Measurements from ENCODE around the gene NBL1. TPM values are rescaled to one million over a fixed set of nuclear protein-coding genes. Genes with fewer than 3 reads are reported as not detected.

NBL1 gene
- total and polyA plus RNA-seq, 10 of the 15 experiments (the other 5 are each of a cell fraction or from before 2014, with no cell fraction given) = 0.13 to 2.4 (median 0.81) TPM; not detected in 1

DNA sequence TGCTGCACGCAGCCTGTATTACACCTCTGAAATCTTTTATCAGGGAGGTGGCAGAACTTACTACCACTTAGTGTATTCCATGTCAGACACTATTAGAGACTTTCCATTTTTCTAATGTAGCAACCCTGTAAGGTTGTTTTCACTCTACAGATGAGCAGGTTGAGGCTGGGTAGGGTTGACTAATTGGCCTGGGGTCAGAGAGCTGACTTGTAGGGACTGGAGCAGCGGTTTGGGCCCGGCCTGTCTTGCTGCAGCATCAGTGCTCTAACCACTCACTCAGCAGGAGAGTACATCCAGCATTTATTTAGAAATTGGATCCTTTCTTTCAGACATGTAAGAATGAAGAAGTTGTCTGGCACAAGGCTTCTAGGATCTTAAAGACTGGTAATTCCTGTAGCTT is 25.7 kb upstream of the NBL1 start (continued):
- TF ChIP-seq, protein P1, sequence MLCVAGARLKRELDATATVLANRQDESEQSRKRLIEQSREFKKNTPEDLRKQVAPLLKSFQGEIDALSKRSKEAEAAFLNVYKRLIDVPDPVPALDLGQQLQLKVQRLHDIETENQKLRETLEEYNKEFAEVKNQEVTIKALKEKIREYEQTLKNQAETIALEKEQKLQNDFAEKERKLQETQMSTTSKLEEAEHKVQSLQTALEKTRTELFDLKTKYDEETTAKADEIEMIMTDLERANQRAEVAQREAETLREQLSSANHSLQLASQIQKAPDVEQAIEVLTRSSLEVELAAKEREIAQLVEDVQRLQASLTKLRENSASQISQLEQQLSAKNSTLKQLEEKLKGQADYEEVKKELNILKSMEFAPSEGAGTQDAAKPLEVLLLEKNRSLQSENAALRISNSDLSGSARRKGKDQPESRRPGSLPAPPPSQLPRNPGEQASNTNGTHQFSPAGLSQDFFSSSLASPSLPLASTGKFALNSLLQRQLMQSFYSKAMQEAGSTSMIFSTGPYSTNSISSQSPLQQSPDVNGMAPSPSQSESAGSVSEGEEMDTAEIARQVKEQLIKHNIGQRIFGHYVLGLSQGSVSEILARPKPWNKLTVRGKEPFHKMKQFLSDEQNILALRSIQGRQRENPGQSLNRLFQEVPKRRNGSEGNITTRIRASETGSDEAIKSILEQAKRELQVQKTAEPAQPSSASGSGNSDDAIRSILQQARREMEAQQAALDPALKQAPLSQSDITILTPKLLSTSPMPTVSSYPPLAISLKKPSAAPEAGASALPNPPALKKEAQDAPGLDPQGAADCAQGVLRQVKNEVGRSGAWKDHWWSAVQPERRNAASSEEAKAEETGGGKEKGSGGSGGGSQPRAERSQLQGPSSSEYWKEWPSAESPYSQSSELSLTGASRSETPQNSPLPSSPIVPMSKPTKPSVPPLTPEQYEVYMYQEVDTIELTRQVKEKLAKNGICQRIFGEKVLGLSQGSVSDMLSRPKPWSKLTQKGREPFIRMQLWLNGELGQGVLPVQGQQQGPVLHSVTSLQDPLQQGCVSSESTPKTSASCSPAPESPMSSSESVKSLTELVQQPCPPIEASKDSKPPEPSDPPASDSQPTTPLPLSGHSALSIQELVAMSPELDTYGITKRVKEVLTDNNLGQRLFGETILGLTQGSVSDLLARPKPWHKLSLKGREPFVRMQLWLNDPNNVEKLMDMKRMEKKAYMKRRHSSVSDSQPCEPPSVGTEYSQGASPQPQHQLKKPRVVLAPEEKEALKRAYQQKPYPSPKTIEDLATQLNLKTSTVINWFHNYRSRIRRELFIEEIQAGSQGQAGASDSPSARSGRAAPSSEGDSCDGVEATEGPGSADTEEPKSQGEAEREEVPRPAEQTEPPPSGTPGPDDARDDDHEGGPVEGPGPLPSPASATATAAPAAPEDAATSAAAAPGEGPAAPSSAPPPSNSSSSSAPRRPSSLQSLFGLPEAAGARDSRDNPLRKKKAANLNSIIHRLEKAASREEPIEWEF (IDR thresholded peaks at IDR 0.05; ENCODE audit: insufficient replicate concordance, low read depth, low read length) = no peak
- TF ChIP-seq FOXM1 (IDR thresholded peaks at IDR 0.05; ENCODE audit: low read depth, low read length) (no peak), SP1 (IDR thresholded peaks at IDR 0.05; ENCODE audit: low read depth, low read length) (no peak), NFYB (IDR thresholded peaks at IDR 0.05; ENCODE audit: insufficient read depth, low read depth, low read length) (no peak), NFIC (IDR thresholded peaks at IDR 0.05; ENCODE audit: low read depth, low read length) (no peak)

DNA sequence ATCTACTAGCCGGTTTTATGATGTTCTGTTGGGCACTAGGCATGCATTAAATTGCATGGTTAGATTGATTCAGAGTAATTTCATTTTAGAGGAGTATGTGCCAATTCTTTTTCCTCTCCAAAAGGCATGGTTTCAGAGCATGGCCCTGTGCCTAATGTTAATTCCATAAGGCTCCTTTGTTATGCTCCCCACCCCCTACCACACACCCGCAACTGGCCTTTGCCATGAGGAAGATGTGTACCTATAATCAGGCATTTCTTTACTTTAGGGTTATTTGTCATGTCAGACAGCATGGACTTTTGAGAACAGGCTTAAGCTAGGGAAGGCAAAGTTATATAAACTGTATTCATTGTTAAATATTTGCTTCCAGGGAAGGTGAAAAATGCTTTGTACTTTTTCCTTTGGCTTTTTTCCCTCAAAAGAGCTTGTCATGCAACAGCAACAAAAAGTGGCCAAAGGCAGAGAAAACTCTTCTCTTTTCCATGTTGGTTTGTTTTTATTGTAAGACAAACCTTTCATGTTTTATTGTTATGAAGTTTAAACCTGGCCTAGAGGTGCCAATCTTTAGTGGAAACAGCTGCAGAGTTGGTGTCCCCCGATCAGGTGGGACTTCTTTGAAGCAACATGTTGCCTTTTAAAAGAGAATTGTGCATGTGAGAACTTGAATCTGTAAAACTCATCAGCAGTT is 24.3 kb upstream of the NBL1 start:
- POLR2A ChIA-PET = no interaction called here
- H3K36me3 ChIP-seq (ENCODE audit: control insufficient read depth in 2 of 2, insufficient read depth in 2 of 2, low read length in 1 of 2) = peaks cover 2 to 11% of the 10 kb centered on the region in 2 experiments
- H4K20me1 ChIP-seq (ENCODE audit: control insufficient read depth, insufficient read depth) = no peaks in the 10 kb centered on the region
- RAD21 ChIA-PET (ENCODE audit: unreplicated experiment) = no interaction called here
- DNase-seq (ENCODE audit: low read depth, low spot score) = no peak
- no peak overlapping the region for H3K27ac ChIP-seq (ENCODE audit: control insufficient read depth, insufficient read depth)
- no peak overlapping the region for H3K4me2 ChIP-seq (ENCODE audit: control insufficient read depth, insufficient read depth)
- CTCF ChIA-PET = interaction anchor here (1.1 kb wide), 1 partner anchor 16 kb away, joined by 3 read pairs; no protein-coding TSS in a partner anchor
- WGBS (ENCODE audit: insufficient coverage, insufficient replicate concordance, low lambda C conversion rate, missing lambda C conversion rate) = 92% methylated on average over 3 of the region's 3 CpGs
- SMC1A ChIA-PET (ENCODE audit: uncharacterized antibody, unreplicated experiment) = no interaction called here
- no peaks in the 10 kb centered on the region for H3K4me1 ChIP-seq (ENCODE audit: control insufficient read depth, insufficient read depth, low read length)
- in situ Hi-C loops (cut with MboI) = no loop called here
- H2AFZ ChIP-seq (ENCODE audit: control insufficient read depth, low read depth, low read length) = no peak overlapping the region
- H3K4me3 ChIP-seq = no peak overlapping the region; the same call in 1 of the 2 replicates
- no peak for ATAC-seq
- no peaks in the 10 kb centered on the region for H3K27me3 ChIP-seq (replicated peaks in 1 of 2; ENCODE audit: control insufficient read depth in 2 of 2, insufficient read depth in 2 of 2, low read length in 1 of 2)
- peaks cover 2% of the 10 kb centered on the region for H3K79me2 ChIP-seq (ENCODE audit: control insufficient read depth, insufficient read depth, low read length)
- FAIRE-seq = no peak
- no peaks in the 10 kb centered on the region for H3K9me3 ChIP-seq (replicated peaks; ENCODE audit: control insufficient read depth, insufficient read depth, low read length)
- no TSS peak for BruUV-seq (replicated peaks)
- H3K9ac ChIP-seq (ENCODE audit: control insufficient read depth, insufficient read depth, low read length) = no peak overlapping the region
- intact Hi-C loops (cut with micrococcal nuclease; ENCODE audit: unreplicated experiment) = no loop called here
- TF ChIP-seq, protein P2, sequence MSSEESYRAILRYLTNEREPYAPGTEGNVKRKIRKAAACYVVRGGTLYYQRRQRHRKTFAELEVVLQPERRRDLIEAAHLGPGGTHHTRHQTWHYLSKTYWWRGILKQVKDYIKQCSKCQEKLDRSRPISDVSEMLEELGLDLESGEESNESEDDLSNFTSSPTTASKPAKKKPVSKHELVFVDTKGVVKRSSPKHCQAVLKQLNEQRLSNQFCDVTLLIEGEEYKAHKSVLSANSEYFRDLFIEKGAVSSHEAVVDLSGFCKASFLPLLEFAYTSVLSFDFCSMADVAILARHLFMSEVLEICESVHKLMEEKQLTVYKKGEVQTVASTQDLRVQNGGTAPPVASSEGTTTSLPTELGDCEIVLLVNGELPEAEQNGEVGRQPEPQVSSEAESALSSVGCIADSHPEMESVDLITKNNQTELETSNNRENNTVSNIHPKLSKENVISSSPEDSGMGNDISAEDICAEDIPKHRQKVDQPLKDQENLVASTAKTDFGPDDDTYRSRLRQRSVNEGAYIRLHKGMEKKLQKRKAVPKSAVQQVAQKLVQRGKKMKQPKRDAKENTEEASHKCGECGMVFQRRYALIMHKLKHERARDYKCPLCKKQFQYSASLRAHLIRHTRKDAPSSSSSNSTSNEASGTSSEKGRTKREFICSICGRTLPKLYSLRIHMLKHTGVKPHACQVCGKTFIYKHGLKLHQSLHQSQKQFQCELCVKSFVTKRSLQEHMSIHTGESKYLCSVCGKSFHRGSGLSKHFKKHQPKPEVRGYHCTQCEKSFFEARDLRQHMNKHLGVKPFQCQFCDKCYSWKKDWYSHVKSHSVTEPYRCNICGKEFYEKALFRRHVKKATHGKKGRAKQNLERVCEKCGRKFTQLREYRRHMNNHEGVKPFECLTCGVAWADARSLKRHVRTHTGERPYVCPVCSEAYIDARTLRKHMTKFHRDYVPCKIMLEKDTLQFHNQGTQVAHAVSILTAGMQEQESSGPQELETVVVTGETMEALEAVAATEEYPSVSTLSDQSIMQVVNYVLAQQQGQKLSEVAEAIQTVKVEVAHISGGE (CRISPR knock-in tag; IDR thresholded peaks at IDR 0.05) = no peak
- no peak for TF ChIP-seq NRF1 (conservative IDR thresholded peaks at IDR 0.05; ENCODE audit: low read depth, low read length)
- no peak for TF ChIP-seq WRNIP1 (IDR thresholded peaks at IDR 0.05; ENCODE audit: borderline replicate concordance, low read depth, low read length)
- TF ChIP-seq, protein P3, sequence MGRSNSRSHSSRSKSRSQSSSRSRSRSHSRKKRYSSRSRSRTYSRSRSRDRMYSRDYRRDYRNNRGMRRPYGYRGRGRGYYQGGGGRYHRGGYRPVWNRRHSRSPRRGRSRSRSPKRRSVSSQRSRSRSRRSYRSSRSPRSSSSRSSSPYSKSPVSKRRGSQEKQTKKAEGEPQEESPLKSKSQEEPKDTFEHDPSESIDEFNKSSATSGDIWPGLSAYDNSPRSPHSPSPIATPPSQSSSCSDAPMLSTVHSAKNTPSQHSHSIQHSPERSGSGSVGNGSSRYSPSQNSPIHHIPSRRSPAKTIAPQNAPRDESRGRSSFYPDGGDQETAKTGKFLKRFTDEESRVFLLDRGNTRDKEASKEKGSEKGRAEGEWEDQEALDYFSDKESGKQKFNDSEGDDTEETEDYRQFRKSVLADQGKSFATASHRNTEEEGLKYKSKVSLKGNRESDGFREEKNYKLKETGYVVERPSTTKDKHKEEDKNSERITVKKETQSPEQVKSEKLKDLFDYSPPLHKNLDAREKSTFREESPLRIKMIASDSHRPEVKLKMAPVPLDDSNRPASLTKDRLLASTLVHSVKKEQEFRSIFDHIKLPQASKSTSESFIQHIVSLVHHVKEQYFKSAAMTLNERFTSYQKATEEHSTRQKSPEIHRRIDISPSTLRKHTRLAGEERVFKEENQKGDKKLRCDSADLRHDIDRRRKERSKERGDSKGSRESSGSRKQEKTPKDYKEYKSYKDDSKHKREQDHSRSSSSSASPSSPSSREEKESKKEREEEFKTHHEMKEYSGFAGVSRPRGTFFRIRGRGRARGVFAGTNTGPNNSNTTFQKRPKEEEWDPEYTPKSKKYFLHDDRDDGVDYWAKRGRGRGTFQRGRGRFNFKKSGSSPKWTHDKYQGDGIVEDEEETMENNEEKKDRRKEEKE (IDR thresholded peaks at IDR 0.05) = no peak
- no peak for TF ChIP-seq NR2C1 (IDR thresholded peaks at IDR 0.05)

All from GM12878 (cell line).